Dermis blood vessel endothelial cell (primary cell): ENCODE measurements around the gene SEC22C. TPM values are rescaled to one million over a fixed set of nuclear protein-coding genes. Genes with fewer than 3 reads are reported as not detected.

Source experiments
- total RNA-seq: library from RNA; depleted of rRNA; stranded (reverse); fragments of >200 nt; gene quantifications from 2 replicates; pipeline ENCODE4 v1.2.3, GENCODE V29; 2014

SEC22C gene
- total RNA-seq, 1 donor from 2014 or later, result 114 TPM

Other genes with a start within 250 kb of the SEC22C start
- gene LYZL4, start 171.4 kb downstream of the SEC22C start, total RNA-seq, result not detected in 2 replicates
- gene VIPR1, start 79.3 kb downstream of the SEC22C start, total RNA-seq, result 0.23 and 0.85 TPM in 2 replicates
- 23.4 and 46.5 TPM in 2 replicates for gene SS18L2, start 8.9 kb upstream of the SEC22C start, total RNA-seq
- gene NKTR, start 18.7 kb upstream of the SEC22C start, total RNA-seq, result 61.7 and 133 TPM in 2 replicates
- gene ZBTB47, start 71.7 kb upstream of the SEC22C start, total RNA-seq, result 13.9 and 19.6 TPM in 2 replicates
- gene KLHL40, start 103.6 kb upstream of the SEC22C start, total RNA-seq, result 0.17 TPM in 1 of 2 replicates, not detected in the other
- not detected in 2 replicates for gene HHATL, start 120.8 kb upstream of the SEC22C start, total RNA-seq
- gene CCDC13, start 191.3 kb upstream of the SEC22C start, total RNA-seq, result 0.28 and 1.0 TPM in 2 replicates
- gene HIGD1A, start 222.5 kb upstream of the SEC22C start, total RNA-seq, result 110 and 112 TPM in 2 replicates
- 11.2 and 13.3 TPM in 2 replicates for gene ACKR2, start 227.5 kb upstream of the SEC22C start, total RNA-seq